MG63 (cell line): ENCODE data around the gene ADRA1B. TPM values are rescaled to one million over a fixed set of nuclear protein-coding genes. Genes with fewer than 3 reads are reported as not detected.
A peak's percentile ranks its signal among the peaks of the same experiment; 100 is the strongest.

ENCODE experiments used
- DNase-seq: peaks from one replicate; pipeline ENCODE4 v3.0.0-alpha.2; 2020
- H3K27me3 ChIP-seq: fragments of 250-450 bp; sonication (Bioruptor Pico); 2 replicates; pipeline ENCODE4 v1.5.1; 2020; ENCODE audit warnings: mild to moderate bottlenecking, moderate library complexity
- H3K36me3 ChIP-seq: fragments of 250-450 bp; sonication (Bioruptor Pico); 2 replicates; pipeline ENCODE4 v1.5.1; 2020; ENCODE audit warnings: mild to moderate bottlenecking, moderate library complexity
- H3K4me3 ChIP-seq: fragments of 250-450 bp; sonication (Bioruptor Pico); 2 replicates; pipeline ENCODE4 v1.5.1; 2020; ENCODE audit warnings: mild to moderate bottlenecking, moderate library complexity
- H3K9me3 ChIP-seq: fragments of 250-450 bp; sonication (Bioruptor Pico); 2 replicates; pipeline ENCODE4 v1.5.1; 2020; ENCODE audit warnings: mild to moderate bottlenecking, moderate library complexity
- total RNA-seq: library from RNA; depleted of rRNA; stranded (reverse); fragments of >200 nt; shearing (Covaris generic); gene quantifications from 2 replicates; pipeline ENCODE4 v1.2.3, GENCODE V29; 2014; ENCODE audit warnings: low replicate concordance

ADRA1B gene
- total RNA-seq, 1 experiment from 2014 or later: 0.56 TPM

DNA sequence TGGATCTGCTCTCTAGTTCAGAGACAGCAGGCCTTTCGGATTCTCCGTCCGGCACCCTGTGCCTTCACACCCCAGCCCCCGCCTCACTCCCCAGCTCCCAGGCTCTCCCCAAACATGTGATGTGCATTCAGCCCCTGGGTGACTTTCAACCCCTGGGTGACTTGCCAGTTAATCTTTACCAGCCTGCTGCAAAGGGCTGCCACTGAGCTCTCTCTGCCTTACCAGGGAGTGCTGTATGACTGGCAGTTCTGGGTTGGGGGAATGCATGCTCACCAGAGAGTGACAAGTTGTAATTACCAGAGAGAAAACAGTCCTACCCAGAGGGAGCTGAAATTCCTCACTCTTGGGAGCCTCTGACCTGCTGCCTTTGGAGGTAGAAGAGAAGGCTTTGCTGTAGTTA is 4.9 kb upstream of the ADRA1B start:
- Histone ChIP-seq H3K27me3 (peaks cover 2% of the 10 kb centered on the region; the same call in 1 of the 2 replicates), H3K4me3 (no peak overlapping the region), H3K36me3 (no peaks in the 10 kb centered on the region), H3K9me3 (no peaks in the 10 kb centered on the region)
- DNase-seq: no peak

DNA sequence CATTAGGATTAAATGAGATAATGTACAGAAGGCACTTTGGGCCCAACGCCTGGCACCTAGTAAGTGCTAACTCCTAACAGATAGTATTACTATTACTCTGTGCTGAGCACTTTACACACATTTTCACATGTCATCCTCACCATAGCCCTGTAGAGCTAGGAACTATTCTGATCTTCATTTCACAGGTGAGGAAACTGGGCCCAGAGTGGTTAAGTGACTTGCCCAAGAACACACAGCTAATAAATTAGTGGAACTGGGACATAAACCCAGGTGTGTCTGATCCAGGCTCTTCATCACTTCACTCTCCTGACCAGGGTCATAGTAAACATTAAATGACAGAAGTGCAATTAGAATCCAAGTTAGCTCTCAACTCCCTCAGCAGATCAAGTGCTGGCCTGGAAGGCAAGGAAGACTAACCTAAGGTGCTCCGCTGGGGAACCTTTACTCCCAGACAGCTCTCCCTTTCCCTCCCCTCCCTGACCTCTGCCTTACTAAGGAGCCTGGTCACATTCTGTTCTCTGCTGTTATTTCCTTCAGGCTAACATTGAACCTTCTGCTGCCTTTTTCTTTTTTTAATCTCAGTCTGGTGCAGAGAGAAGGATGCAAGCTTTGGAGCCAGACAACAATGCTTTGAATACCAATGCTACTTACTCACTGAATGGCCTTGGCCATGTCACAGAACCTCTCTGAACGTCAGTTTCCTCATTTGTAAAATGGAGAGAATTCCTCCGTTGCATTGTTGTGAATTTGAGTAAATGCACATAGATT is 4.1 kb upstream of the ADRA1B start:
- DNase-seq: peak; percentile 47
- Histone ChIP-seq H3K36me3 (no peaks in the 10 kb centered on the region), H3K4me3 (no peak overlapping the region), H3K9me3 (no peaks in the 10 kb centered on the region), H3K27me3 (peaks cover 2% of the 10 kb centered on the region; the same call in 1 of the 2 replicates)

DNA sequence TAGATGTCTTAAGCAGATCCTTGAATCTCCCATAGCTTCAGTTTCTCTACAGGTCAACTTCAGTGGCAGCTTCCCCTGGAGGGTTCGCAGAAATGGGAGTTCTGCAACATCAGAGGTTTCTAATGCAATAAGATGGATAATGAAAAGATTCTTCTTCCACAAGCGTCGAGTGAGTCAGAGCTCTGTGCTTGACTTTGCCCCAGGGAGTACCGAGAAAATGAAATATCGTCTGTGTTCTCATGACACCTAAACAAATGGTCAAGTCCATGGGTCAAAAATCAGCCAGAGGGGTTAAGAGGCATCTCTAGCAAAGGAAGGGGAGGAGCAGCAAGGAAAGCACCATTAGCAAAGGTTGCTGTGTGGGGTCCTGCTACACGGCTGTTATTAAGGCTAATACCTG is 3.2 kb upstream of the ADRA1B start:
- H3K36me3 ChIP-seq: no peaks in the 10 kb centered on the region
- DNase-seq: no peak
- H3K27me3 ChIP-seq: peaks cover 2% of the 10 kb centered on the region; the same call in 1 of the 2 replicates
- H3K9me3 ChIP-seq: no peaks in the 10 kb centered on the region
- H3K4me3 ChIP-seq: no peak overlapping the region

DNA sequence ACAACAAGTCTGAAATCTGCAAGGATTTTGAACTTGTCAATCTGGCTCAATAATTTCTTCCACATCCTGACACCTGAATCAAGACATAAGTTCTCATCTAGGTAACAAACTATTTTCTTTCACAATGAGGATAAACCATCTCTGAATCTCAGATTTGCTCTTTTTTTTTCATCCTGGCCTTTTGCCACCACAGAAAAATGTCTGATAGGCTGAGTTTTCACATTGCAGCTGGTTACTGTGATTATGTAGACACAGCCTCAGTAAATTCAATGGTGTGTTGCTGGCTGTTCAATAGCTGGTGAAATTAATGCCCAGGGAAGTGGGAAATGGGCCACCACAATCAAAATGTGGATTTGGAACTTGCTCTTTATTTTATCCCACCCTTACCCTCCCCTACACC is 2.8 kb upstream of the ADRA1B start:
- peaks cover 2% of the 10 kb centered on the region; the same call in 1 of the 2 replicates for H3K27me3 ChIP-seq
- DNase-seq: no peak
- no peaks in the 10 kb centered on the region for H3K9me3 ChIP-seq

DNA sequence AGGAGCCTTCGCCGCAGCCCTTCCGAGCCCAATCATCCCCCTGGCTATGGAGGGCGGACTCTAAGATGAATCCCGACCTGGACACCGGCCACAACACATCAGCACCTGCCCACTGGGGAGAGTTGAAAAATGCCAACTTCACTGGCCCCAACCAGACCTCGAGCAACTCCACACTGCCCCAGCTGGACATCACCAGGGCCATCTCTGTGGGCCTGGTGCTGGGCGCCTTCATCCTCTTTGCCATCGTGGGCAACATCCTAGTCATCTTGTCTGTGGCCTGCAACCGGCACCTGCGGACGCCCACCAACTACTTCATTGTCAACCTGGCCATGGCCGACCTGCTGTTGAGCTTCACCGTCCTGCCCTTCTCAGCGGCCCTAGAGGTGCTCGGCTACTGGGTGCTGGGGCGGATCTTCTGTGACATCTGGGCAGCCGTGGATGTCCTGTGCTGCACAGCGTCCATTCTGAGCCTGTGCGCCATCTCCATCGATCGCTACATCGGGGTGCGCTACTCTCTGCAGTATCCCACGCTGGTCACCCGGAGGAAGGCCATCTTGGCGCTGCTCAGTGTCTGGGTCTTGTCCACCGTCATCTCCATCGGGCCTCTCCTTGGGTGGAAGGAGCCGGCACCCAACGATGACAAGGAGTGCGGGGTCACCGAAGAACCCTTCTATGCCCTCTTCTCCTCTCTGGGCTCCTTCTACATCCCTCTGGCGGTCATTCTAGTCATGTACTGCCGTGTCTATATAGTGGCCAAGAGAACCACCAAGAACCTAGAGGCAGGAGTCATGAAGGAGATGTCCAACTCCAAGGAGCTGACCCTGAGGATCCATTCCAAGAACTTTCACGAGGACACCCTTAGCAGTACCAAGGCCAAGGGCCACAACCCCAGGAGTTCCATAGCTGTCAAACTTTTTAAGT is 819 bp downstream of the ADRA1B start:
- Histone ChIP-seq H3K4me3 (peak overlapping the region; percentile 40; the same call in 1 of the 2 replicates), H3K36me3 (no peaks in the 10 kb centered on the region), H3K9me3 (no peaks in the 10 kb centered on the region), H3K27me3 (peaks cover 2% of the 10 kb centered on the region; the same call in 1 of the 2 replicates)
- DNase-seq: no peak

More for the DNA sequence above, 2.8 kb upstream of the ADRA1B start:
- Histone ChIP-seq H3K36me3 (no peaks in the 10 kb centered on the region), H3K4me3 (no peak overlapping the region)

DNA sequence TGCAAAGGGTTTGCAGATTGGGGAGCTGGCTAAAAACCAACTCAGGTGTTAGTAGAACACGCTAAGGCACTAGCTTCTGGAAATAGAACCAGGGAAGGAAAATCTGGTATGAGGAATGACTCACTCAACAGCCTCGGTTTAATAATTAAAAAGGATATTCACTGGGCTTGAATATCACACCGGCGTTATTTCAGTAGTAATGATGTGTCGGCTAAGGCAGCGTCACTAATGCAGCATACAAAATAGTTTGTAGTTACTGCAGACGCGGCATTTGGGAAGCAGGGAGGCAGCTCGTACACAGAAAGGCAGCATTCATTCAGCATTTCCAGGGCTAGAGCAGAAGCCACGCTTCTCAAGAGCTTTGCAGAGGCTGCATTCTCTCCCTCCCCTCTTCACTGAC is 1.7 kb downstream of the ADRA1B start:
- Histone ChIP-seq H3K27me3 (peaks cover 2% of the 10 kb centered on the region; the same call in 1 of the 2 replicates), H3K4me3 (no peak overlapping the region), H3K36me3 (no peaks in the 10 kb centered on the region), H3K9me3 (no peaks in the 10 kb centered on the region)
- no peak for DNase-seq

DNA sequence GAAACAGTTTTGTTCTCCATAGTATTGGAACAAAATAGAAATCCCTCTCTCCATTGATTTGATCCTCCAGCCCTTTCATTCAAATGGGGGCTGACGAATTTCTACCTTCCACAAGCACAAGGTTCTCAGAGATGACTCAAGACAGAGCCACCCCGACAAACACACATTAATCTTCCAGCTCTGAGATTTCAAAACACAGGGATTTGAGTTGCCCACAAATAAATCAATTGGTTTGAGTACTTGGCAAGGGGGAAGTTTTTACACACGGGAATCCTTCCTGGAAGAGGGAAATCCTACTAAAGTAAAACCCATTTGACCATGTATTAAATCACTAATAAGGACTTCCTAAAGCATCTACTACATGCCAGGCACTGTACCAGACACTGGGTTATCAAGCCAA is 5.4 kb downstream of the ADRA1B start:
- no peaks in the 10 kb centered on the region for H3K36me3 ChIP-seq
- no peak overlapping the region for H3K4me3 ChIP-seq
- no peaks in the 10 kb centered on the region for H3K9me3 ChIP-seq
- DNase-seq: no peak
- no peaks in the 10 kb centered on the region for H3K27me3 ChIP-seq

DNA sequence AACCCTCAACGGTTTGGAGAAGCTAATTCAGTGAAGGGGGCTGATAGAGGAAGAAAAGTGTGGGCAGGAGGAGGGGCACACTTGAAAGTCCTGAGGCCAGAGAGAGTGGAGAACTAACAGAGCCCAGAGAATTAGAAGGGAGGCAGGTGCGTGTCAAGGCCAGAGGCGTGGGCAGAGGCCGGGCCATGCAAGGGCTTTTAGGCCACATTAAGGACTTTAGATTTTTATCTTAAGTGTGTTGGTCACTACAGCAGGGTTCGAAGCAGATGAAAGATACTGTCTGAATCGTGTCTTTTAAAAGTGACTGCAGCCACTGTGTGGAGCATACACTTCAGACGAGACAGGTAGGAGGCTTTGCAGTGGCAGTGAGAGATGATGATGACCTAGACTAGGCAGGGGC is 6.7 kb downstream of the ADRA1B start:
- Histone ChIP-seq H3K27me3 (no peaks in the 10 kb centered on the region), H3K9me3 (no peaks in the 10 kb centered on the region), H3K36me3 (no peaks in the 10 kb centered on the region), H3K4me3 (no peak overlapping the region)
- DNase-seq: no peak

DNA sequence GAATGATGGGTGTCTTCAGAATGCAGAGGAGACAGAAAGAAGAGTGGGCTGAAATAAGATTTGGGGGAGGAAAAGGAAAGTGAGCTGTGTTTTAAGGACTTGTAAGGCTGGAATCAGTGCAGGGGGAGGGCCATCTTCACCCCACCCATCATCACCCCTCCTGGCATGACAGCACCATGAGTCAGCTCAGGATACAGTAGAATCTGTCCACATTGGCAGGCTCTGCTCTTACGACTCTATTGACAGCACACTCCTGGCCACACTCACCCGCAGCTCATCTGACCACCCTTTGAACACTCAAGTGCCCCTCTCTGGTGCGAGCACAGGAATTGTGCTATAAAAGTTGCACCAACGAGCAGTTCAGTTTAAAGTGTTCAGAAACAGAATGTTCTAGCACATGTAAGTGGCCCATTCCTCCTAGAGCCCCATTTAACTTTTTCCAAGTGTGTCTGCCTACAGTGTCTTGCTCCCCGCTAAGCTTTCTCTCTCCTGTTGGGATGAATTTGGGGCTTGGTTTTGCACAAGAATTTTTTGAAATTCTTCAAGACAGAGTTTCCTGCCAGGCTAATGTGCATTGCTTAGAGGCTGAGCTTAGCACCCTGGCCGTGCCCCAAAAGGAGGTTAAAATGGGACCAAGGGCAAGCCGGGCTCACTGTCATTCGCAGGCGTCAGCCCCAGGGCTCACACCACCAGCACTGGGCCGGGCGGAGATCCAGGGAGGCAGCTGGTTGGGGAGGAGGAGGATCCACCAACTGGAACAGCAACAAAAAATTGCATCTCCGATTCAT is 12.0 kb downstream of the ADRA1B start:
- peak overlapping the region; percentile 4; the same call in 1 of the 2 replicates for H3K4me3 ChIP-seq

DNA sequence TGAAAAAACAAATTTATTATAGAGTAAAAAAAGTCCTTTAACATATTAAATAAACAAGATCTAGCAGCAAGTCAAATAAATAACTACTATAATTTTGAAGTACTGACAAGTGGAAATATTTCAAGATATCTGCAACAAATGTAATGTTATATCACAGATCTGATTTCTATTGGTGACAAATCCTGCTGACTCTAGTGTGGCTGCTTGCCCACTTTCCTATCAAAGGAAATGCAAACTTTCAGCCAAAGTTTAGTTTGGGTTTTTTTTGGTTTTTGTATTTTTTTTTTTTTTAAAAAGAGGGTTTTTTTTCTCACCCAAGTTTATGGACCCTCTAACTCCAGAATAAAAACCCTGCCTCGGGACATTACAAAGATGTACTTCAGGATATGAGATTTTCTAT is 12.9 kb downstream of the ADRA1B start:
- Histone ChIP-seq H3K9me3 (no peaks in the 10 kb centered on the region), H3K36me3 (no peaks in the 10 kb centered on the region), H3K4me3 (no peak overlapping the region; the same call in 1 of the 2 replicates), H3K27me3 (no peaks in the 10 kb centered on the region)
- no peak for DNase-seq

More for the DNA sequence above, 12.0 kb downstream of the ADRA1B start:
- DNase-seq: peak; percentile 97
- no peaks in the 10 kb centered on the region for H3K9me3 ChIP-seq
- H3K27me3 ChIP-seq: no peaks in the 10 kb centered on the region
- no peaks in the 10 kb centered on the region for H3K36me3 ChIP-seq

DNA sequence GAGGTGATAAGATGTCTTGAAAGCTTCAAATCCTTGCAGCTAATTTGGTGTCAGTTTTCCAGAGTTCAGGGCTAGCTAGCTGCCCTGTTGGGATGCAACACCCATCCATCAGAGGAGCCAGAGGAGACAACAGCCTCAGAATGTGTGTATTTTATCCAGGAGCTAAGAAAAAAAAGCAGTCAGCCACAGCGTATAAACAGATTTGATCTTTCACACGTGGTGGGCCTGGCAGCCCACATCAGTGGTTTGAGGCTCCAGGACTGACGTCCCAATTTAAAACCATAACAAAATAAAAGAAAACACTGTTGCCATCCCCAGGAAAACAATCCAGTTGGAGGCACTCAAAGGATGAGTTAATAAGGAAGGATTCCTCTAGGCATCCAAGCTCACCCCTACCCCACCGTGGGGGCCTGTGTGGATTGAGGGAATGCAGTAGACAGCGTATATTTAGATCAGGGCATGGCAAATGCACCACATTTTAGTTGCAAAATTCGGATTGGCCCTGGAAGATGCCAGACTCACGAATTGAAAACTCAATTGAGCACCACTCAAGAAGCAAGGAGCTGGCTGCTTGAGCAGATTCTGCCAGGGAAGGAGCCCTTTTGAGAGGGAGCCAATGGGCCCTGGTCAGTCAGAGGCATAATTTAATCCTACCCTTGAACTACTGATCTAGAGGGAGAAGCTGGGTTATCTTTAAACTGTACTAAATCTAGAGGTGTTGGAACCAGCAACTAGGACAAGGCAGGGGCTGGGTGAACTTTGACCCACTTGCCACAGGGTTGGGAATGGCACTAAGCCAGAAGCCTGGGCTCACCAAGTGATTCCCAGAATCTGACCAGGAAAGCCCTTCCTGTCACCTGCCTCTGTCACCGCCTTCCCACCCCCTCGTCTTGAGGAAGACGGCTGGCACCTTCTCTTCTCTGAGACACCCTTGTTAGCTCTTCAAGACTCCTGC is 17.5 kb downstream of the ADRA1B start:
- H3K36me3 ChIP-seq: no peaks in the 10 kb centered on the region
- DNase-seq: peak; percentile 58
- no peaks in the 10 kb centered on the region for H3K27me3 ChIP-seq
- H3K9me3 ChIP-seq: no peaks in the 10 kb centered on the region
- no peak overlapping the region for H3K4me3 ChIP-seq

DNA sequence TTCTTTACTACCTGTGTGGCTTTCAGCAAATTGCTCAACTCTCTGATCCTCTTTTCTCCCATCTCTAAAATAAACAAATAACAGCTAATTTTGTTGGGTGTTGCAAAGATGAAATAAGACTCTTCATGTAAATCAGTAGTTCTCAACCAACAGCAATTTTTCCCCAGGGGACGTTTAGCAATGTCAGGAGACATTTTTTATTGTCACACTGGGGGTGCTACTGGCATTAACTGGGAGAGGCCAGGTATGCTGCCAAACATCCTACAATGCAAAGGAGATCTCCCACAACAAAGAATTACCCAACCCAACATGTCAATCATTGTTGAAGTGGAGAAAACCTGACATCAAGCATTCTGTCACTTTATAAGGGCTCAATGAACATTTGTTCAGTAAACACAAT is 19.7 kb downstream of the ADRA1B start:
- H3K36me3 ChIP-seq: no peaks in the 10 kb centered on the region
- H3K9me3 ChIP-seq: no peaks in the 10 kb centered on the region
- no peaks in the 10 kb centered on the region for H3K27me3 ChIP-seq
- DNase-seq: no peak
- H3K4me3 ChIP-seq: no peak overlapping the region

DNA sequence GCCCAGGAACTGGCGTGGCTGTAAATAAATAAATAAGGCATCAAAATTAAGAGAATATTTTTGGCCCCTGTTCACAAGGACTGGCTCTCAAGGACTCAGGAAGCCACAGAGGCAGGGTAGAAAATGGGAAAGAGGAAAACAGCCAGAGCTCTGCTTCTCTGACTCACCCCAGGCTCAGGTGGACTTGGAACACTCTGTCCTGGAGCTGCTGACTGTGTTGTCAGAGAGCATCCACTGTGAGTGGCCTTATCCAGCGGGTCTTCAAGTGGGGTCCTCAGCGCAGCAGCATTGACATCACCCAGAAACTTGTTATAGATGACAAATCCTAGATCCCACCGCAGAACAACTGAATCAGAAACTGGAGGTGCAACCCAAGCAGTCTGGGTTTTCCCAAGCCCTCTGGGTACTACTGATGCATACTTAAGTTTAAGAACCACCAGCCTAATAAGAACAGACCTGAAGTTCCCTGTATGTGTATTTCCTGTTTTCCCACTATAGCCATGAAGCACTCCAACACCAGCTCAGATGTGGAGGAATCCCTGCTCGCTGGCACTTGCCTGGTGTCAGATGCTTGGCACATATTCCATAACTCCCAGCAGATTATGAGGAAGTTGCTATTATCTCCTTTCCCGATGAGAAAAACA is 20.5 kb downstream of the ADRA1B start:
- Histone ChIP-seq H3K4me3 (no peak overlapping the region), H3K36me3 (no peaks in the 10 kb centered on the region), H3K27me3 (no peaks in the 10 kb centered on the region), H3K9me3 (no peaks in the 10 kb centered on the region)
- DNase-seq: peak; percentile 41

DNA sequence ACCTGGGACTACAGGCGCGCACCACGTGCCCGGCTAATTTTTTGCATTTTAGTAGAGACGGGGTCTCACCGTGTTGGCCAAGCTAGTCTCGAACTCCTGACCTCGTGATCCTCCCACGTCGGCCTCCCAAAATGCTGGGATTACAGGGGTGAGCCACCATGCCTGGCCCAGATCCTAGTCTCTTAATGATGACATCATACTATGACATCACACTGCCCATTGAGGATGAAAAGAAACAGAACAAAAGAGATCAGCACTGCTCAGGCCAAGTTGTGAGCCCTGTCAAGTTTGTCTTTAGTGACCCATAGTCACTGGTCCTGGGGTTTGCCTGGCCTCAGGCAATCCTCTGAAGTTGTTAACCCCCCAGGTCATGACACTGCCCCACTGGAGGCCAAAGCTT is 21.3 kb downstream of the ADRA1B start:
- Histone ChIP-seq H3K4me3 (no peak overlapping the region), H3K27me3 (no peaks in the 10 kb centered on the region), H3K9me3 (no peaks in the 10 kb centered on the region), H3K36me3 (no peaks in the 10 kb centered on the region)
- no peak for DNase-seq

DNA sequence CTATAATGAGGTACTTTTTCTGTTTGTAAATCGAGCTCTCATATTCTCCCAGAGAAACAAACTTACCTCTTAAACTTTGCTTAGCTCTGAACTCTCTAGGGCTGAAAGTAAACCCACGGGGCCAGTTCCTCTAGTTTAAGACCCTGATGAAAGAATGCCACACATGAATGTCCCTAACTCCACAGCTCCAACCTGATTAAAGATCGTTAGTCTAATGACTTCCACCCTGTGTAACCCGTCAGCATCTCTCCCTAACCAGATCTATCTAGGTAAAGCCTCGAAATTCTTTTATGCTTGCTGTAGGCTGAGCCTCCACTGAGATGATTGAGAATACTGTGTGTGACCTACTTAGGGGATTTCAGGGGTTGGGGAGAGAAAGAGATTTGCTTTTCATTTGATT is 27.0 kb downstream of the ADRA1B start:
- H3K27me3 ChIP-seq: no peaks in the 10 kb centered on the region
- no peak overlapping the region for H3K4me3 ChIP-seq
- no peak for DNase-seq
- H3K36me3 ChIP-seq: no peaks in the 10 kb centered on the region
- H3K9me3 ChIP-seq: no peaks in the 10 kb centered on the region
